Fibroblast of skin of left quadriceps (primary cell): ENCODE data around the gene ASGR1.
"Not testable (repeated sequence)": the region's sequence is repeated elsewhere in the genome, so short reads cannot be mapped to it uniquely, and the experiment has no call there.

Experiments used
- DNase-seq, 2 experiments: peaks; one replicate each; pipeline ENCODE4 v3.0.0-alpha.2; 2013; ENCODE audit warnings: low read depth in 2 of 2

The ASGR1 gene

GRCh38 chr17:7166873-7167272, 12.3 kb downstream of the ASGR1 start:
- DNase-seq, result no peak

GRCh38 chr17:7159571-7159970, 19.6 kb downstream of the ASGR1 start:
- not testable (repeated sequence) for DNase-seq

GRCh38 chr17:7158424-7158823, 20.7 kb downstream of the ASGR1 start:
- not testable (repeated sequence) for DNase-seq

GRCh38 chr17:7156342-7156940, 22.7 kb downstream of the ASGR1 start:
- DNase-seq, result no peak

DNA sequence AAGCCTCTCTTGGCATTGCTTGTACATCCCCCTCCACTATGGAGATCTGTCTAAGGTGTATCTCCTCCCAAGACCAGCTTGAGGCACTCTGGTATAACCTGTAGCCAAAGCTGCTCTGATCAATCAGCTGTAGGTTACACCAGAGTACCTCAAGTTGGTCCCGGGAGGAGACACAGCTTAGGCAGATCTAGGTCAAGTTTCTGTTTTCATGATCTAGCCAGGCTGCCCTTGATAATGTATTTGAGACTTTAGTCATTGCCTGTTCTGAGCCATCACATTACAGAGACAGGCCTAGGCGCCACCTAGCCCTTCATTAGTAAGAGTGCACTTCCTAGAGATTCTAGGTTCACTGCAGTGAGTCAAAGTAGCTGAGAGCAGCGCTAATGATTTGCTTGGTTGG, 31.4 kb downstream of the ASGR1 start:
- no peak for DNase-seq

DNA sequence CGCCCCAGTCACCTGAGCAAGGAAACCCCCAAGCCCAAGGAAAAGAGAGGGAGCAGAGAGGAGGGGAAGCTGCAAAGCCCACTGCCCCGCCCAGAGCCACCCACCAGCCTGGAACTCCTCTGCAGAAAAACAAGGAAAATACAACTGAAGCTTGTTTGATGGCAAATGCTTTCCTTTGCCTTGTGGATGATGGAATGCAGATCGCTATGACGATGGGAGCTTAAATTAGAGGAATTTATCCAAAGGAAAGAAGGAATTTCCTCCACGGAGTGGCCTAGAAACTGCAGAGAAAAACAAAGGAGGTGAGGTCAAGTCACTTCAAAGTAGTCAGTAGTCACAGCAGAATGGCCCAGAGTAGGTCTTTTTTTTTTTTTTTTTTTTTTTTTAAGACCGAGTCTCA, 33.1 kb downstream of the ASGR1 start:
- no peak for DNase-seq

DNA sequence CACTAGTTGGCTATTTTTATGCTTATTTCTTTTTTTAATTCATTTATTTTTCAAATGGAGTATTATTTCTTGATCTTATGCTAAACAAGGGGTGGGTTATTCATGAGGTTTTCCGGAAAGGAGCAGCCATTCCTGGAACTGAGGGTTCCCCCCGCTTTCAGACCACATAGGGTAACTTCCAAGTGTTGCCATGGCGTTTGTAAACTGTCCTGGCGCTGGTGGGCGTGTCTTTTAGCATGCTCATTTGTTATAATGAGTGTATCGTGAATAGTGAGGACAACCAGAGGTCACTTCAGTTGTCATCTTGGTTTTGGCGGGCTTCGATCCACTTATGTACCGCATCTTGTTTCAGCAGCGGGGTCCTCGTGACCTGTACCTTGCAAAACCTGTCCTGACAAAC, 35.0 kb downstream of the ASGR1 start:
- no peak for DNase-seq

- DNase-seq, result no peak
Observed at GRCh38 chr17:7141824-7142223, 37.3 kb downstream of the ASGR1 start.

GRCh38 chr17:7139400-7139799, 39.8 kb downstream of the ASGR1 start:
- no peak for DNase-seq

DNA sequence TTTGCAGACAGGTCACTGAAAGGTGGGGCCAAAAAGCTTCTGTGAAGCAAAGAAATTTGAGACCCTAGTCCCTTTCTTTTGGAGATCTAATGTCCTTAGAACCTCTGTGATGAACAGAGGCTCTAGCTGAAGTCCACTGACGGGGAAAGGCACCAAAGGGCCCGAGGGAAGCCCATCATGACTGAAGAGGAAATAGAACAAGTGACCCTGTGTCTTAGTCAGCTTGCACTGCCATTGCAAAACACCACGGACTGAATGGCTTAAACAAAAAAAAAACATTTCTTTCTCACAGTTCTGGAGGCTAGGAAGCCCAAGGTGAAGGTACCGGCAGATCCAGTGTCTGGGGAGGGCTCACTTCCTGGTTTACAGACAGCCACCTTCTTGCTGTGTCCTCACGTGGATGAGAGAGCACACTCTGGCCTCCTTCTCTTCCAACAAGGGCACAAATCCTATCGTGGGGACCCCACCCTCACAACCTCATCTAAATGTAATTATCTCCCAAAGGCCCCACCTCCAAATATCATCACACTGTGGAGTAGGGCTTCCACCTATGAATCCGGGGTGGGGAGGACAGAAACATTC, 40.3 kb downstream of the ASGR1 start:
- no peak for DNase-seq

DNA sequence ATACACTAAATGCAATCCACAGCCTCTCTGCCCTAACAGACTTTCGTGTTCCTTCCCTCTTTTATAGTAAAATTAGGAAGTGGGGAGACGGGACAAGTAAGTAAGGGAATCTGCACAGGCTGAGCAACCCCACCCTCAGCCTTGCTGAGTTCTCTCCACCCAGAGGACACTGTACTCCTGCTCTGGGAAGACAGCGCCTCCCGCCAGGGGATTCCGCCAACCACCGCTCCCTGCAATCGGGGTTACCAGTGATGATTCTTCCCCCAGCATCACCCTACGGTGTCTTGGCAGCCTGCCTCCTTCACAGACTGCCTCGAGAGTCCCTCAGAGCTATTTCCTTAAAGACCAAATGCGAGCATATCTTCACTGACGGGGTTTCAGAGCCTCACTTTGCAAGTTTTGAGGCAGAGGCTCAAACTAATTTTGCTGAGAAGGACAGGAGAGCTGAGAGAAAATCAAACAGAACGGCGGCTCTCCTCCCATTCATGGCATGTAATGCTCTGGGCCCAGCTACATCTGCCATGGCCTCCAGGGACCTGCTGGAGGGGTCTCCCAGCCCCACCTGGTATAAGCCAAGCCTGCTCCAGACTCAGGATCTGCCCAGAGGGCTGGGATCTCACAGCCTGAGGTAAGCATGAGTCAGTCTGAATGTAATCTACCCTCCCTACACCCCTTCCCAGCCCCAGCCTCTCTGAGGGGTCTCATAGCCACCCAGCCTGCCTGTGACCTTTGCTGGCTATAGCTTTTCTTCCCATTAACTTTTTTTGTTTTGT, 41.8 kb downstream of the ASGR1 start:
- no peak for DNase-seq

GRCh38 chr17:7136266-7136877, 42.8 kb downstream of the ASGR1 start:
- peak; percentile 15 to 19 for DNase-seq

- no peak for DNase-seq
Observed at GRCh38 chr17:7133916-7134315, 45.3 kb downstream of the ASGR1 start.

DNA sequence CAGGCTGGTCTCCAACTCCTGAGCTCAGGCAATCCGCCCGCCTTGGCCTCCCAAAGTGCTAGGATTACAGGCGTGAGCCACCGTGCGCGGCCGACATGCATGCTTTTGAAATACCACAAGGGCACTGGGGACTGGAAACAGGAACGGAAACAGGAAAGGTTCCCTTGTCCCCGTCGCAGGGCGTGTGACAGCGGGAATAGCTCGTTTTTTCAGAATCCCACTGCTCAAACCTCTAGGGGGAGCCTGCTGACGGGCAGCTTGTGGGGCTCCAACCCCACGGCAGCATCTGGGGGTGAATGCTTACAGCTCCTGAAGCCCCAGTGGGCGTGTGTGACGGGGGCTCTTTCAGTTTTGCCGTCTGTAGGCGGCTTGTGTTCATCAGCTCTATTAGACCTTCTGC, 45.7 kb downstream of the ASGR1 start:
- DNase-seq, result no peak

- no peak for DNase-seq
Observed at GRCh38 chr17:7132511-7133094, 46.6 kb downstream of the ASGR1 start.

DNA sequence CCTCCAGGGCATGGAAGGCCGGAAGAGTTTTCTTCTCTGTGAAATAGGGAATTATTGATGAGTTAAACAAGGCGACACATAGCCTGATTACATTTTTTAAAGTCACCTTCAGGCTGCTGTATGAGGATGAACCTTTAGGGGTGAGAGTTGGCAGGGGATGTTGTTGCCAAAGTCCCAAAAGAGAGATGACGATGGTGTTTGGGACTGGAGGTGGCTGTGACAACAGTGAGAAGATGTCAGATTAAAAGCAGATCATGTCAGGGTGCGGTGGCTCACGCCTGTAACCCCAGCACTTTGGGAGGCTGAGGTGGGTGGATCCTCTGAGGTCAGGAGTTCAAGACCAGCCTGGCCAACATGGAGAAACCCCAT, 47.8 kb downstream of the ASGR1 start:
- no peak for DNase-seq

DNA sequence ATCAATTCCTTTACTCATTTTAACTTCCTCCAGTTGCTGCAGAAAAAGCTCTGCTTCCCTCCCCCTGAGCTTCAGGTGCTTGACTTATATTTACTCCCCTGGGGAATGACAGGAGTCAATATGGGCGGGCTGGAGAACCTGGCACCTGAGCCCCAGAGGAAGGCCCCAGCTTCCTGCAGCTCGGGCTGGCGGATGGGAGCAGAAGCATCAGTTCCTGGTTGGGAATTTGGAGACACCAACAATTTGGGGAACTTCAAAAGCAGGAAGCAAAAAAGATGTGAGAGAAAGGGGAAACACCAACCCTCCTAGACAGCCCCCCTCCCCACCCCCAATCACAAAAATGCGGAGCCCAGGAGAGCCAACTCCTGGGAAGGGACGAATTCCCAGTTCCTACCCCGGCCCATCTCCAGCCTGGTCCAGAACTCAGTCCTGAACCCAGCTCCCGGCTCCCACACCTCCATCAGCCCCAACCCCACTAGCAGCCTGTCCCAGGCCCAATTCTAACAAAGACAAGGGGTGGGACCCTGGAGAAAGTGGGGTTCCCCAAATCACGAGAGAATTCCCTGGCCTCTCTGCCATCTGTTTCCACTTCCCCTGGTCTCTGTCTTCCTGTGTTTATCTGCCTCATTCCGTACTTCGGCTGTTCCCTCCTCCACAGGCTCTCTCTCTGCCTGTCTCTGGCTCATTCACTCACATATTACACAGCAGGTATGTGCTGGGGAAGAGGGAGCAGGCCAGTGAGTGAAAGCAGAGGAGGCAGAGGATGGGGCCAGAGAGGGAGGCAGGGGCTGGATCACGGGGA, 48.3 kb downstream of the ASGR1 start:
- DNase-seq, result no peak

DNA sequence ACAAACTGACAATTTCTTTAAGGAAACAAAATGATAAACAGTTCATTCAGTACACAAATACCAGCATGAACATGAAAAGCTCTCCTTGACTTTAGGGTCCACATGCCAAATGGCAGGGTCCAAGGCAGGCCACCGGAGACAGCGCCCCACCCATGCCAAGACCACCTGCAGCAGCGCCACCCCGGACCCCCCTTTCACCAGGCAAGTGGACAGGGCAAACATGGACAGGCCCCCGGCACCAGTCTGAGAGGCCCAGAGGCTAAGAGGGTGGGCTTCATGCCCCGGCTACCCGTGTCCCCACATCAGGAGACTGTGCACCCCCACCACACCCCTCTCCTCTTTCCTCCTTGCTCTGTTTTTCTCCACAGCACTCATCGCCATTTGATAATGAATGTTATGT, 49.9 kb downstream of the ASGR1 start:
- no peak for DNase-seq

DNA sequence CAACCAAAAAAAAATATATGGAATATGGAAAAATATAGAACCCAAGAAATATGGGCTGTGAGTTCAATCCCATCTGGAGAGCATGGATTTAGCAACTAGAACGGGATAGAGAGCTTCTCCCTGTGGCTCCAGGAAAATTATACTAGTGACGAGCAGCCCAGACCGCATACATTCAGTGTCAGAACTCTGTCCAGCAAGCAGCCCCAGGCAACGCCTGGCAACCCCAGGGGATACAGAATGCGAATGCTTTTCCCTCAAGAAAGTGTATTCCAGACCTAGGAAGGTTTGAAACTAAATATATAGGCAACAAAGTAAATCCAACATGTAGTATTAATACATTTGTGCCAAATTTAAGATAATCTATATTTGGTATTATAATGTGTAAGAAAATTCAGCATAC, 51.0 kb downstream of the ASGR1 start:
- no peak for DNase-seq

DNA sequence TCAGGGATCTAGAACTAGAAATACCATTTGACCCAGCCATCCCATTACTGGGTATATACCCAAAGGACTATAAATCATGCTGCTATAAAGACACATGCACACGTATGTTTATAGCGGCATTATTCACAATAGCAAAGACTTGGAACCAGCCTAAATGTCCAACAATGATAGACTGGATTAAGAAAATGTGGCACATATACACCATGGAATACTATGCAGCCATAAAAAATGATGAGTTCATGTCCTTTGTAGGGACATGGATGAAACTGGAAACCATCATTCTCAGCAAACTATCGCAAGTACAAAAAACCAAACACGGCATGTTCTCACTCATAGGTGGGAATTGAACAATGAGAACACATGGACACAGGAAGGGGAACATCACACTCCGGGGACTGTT, 51.7 kb downstream of the ASGR1 start:
- DNase-seq, result not testable (repeated sequence)

GRCh38 chr17:7126386-7126785, 52.8 kb downstream of the ASGR1 start:
- not testable (repeated sequence) for DNase-seq

- DNase-seq, result no peak
Observed at GRCh38 chr17:7124923-7125322, 54.2 kb downstream of the ASGR1 start.
